Epidermal melanocyte (primary cell): ENCODE results near the gene SENP6.
"Not testable (repeated sequence)": the region's sequence is repeated elsewhere in the genome, so short reads cannot be mapped to it uniquely, and the experiment has no call there.

Experiments used
- DNase-seq: peaks from one replicate; pipeline ENCODE4 v3.0.0; 2011; ENCODE audit warnings: low spot score; ENCODE audit not compliant: insufficient read length

SENP6 gene, protein sequence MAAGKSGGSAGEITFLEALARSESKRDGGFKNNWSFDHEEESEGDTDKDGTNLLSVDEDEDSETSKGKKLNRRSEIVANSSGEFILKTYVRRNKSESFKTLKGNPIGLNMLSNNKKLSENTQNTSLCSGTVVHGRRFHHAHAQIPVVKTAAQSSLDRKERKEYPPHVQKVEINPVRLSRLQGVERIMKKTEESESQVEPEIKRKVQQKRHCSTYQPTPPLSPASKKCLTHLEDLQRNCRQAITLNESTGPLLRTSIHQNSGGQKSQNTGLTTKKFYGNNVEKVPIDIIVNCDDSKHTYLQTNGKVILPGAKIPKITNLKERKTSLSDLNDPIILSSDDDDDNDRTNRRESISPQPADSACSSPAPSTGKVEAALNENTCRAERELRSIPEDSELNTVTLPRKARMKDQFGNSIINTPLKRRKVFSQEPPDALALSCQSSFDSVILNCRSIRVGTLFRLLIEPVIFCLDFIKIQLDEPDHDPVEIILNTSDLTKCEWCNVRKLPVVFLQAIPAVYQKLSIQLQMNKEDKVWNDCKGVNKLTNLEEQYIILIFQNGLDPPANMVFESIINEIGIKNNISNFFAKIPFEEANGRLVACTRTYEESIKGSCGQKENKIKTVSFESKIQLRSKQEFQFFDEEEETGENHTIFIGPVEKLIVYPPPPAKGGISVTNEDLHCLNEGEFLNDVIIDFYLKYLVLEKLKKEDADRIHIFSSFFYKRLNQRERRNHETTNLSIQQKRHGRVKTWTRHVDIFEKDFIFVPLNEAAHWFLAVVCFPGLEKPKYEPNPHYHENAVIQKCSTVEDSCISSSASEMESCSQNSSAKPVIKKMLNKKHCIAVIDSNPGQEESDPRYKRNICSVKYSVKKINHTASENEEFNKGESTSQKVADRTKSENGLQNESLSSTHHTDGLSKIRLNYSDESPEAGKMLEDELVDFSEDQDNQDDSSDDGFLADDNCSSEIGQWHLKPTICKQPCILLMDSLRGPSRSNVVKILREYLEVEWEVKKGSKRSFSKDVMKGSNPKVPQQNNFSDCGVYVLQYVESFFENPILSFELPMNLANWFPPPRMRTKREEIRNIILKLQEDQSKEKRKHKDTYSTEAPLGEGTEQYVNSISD

DNA sequence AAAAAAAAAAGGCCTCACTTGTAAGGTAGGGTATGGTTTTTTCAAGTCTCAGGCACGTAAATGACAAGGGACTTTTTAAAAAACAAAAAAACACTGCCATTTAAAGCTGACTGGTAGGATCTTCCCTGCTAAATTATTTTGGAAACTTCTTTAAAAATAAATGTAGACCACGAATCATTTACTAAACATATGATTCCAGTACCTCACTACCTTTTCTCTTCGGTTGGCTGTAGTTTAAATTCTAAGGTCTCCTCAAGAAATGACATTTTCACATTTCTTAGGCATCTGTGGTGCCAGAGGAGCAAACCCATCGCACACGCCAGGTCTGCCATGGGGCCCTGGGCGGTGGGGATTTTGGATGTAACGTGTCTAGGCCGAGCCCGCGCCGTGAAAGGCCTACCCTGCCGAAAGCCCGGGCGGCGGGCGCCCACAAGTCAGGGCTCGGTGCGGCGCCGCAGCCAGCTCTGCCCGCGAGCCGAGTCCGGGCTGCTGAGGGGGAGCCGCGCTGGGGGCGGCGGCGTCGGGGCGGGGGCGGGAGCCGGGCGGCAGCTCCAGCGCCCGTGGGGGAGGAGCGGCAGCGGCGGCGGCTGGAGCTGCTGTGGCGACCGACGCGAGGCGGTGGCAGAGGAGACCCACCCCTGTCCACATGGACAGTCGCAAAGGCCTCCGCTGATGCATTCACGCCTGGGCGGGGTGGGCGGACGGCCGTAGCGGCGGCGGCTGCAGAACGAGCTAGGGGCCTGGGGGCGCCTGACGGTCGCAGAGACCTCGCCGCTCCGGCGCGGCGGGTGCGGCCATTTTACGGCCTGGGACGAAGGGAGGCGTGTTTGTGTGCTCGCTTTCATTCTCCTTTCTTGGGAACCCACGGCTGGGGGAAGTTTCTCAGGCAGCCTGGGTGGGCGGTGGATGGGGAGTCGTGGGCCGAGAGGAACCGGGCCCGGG lies at the start of gene SENP6:
SENP6 (plus strand) TSS at position 577 of the 942 bp plus-strand sequence. CDS start 645 bp downstream, outside the sequence.
- no peak for DNase-seq

DNA sequence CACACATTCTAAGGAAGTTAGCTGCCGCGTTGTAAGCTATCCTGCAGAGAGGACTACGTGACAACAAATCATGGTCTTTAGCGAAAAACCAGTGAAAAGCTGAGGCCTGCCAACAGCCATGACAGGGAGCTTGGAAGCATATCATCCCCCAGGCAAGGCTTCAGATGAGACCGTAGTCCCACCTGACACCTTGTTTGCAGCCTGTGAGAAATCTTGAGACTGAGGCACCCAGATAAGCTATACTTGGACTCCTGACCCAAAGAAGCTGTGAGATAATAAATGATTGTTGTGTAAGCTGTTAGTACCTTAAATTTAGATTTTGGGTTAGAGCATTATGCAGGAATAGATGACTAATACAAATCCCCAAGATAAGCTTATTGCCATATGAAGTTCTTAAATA lies 45.4 kb upstream of the SENP6 start:
- no peak for DNase-seq

DNA sequence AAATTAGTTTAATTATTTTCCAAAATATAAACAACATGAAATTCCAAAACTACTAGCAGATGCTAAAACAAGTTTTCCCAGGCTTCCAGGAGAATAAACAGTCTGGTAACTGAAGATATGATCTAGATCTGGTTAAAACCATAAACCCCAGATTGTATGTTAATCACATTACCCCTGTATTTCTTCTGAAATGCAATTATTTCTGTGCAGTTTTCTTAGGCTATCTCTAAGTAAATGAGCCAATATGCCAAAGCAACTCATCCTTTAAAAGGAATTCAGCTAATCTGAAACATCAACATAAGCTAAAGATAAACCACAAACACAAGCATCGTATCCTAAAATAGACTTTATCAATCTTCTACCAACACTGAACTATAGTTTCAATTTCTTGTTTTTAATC lies 44.6 kb upstream of the SENP6 start:
- no peak for DNase-seq

DNA sequence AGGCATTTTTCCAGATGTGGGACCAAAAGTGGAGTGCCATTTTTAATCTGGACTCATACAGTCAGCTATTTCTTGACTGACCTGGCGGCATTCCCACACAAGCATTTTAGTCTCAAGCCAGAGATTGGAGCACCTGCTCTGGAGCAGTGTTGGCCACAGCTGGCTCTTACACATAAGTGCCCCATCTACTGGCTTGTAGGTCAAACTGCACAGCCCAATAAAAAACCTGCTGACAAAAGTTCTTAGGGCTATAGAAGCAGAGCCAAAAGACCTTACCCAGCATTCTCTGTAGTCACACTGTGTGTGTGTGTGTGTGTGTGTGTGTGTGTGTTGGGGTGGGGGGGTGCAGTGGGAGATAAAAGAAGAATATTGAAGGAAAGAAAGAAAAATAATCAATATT lies 38.6 kb upstream of the SENP6 start:
- no peak for DNase-seq

DNA sequence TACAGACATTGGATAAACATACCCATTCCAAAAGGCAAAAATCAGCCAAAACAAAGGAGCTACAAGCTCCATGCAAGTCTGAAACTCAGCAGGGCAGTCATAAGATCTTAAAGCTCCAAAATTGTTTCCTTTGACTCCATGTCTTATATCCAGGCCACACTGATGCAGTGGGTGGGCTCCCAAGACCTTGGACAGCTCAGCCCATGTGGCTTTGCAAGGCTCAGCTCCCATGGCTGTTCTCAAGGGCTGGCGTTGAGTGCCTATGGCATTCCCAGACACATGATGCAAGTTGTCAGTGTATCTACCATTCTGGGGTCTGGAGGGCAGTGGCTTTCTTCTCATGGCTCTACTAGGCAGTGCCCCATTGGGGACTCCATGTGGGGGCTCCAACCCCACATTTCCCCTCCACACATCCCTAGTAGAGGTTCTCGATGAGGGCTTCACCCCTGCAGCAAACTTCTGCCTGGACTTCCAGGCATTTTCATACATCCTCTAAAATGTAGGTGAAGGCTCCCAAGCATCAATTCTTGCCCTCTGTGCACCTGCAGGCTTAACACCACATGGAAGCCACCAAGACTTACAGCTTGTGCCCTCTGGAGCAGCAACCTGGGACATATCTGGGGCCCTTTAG lies 35.4 kb upstream of the SENP6 start:
- no peak for DNase-seq

DNA sequence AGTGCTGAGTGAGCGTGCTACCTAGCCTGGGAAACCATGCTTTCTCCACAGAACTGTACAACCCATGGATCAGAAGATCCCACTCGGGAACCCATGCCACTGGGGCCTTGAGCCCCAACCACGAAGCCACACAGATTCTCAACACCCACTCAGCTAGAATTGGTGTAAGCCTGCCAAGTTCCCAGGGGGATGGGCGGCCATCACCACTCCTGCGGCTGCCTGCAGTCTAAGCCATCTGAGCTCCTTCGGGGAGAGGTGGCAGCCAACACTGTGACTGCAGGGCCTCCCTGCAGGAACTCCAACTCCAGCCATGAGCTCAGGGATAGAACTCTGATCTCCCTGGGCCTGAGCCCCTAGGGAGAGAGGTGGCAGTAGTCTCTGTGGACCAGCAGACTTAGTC lies 33.6 kb upstream of the SENP6 start:
- DNase-seq: no peak

DNA sequence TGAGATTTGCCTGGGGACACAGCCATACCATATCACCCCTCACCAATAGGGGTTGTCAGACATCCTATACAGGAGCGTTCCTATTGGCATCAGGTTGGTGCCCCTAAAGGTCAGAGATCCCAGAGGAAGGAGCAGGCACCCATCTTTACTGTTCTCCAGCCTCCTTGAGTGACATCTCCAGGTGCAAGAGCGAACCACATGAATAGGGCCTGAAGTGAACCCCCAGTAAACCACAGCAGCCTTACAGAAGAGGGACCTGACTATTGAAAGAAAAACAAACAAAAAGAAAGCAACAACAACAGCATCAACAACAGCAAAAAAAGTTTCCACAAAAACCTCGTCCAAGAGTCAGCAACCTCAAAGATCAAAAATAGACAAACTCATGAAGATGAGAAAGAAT lies 32.7 kb upstream of the SENP6 start:
- no peak for DNase-seq

DNA sequence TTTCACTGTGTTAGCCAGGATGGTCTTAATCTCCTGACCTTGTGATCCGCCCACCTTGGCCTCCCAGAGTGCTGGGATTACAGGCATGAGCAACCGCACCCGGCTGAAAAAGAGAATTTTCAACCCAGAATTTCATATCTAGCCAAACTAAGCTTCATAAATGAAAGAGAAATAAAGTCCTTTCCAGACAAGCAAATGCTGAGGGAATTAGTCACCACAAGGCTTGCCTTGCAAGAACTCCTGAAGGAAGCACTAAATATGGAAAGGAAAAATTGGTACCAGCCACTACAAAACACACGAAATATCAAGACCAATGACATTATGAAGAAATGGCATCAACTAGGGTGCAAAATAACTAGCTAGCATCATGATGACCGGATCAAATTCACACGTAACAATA lies 31.0 kb upstream of the SENP6 start:
- not testable (repeated sequence) for DNase-seq

DNA sequence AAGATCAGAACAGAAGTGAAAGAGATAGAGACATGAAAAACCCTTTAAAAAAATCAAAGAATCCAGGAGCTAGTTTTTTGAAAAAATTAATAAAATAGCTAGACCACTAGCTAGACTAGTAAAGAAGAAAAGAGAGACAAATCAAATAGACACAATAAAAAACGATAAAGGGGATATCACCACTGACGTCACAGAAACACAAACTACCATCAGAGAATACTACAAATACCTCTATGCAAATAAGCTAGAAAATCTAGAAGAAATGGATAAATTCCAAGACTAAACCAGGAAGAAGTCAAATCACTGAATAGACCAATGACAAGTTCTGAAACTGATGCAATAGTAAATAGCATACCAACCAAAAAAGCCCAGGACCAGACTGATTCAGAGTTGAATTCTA lies 29.6 kb upstream of the SENP6 start:
- no peak for DNase-seq

DNA sequence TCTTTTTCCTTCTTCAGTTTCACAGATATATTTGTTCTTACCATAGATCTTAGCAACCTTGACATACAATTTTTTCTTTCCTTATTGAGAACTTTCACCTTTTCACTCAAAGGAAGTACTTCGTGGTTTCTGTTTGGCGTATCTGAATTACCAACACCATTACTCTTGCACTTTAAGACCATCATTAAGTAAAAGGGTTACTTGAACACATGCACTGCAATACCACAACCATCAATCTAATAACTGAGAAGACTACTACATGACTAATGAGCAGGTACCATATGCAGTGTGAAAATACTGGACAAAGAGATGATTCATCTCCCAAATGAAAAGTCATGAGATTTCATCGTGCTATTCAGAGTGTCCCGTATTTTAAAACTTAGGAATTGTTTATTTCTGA lies 21.7 kb upstream of the SENP6 start:
- no peak for DNase-seq

DNA sequence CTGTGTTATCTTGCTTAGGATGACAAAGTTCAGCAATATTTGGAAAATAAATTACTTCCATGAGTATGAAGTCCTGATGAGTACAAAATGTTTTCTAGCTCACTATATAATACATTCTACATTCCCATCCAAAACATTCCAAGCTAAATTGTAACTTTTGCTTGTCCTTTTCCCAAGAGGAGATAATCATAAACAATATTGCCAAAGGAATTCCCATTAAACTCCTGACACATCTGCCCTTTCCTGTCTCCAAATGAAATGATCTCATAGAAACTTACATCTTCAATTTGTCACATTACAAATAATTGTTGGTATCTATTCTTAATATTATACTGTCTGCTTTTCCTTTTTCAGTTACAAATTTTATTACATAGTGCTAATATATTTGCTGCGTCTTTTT lies 20.4 kb upstream of the SENP6 start:
- DNase-seq: no peak

DNA sequence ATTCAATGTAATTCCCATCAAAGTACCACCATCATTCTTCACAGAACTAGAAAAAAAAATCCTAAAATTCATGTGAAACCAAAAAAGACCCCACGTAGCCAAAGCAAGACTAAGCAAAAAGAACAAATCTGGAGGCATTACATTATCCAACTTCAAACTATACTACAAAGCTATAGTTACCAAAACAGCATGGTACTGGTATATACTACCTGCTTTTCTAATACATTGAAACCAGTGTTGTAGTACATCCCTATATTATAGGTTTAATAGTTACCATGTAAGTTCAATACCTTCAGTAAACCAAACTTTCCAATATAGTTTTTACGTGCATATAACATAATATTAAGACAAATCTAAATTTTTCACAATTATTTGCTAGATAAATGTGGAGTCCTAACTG lies 17.1 kb upstream of the SENP6 start:
- not testable (repeated sequence) for DNase-seq

DNA sequence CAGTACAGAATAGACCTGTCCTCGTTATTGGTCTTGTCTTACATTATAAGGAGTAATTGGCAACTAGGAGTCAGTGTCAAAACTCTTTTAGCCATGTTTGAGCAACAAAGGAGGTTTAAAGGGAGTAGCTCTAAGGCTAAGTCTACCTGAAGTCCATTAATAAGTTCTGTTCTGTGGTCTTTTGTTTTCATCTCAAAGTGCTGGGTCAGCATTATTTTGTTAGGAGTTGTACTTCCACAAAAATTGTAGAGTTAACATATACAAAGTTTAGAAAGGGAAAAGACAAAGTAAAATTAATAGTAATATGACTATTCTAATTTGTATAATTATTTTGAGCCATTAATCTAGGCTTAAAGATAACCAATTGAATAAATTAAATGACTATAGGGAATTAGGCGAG lies 12.7 kb upstream of the SENP6 start:
- DNase-seq: no peak

DNA sequence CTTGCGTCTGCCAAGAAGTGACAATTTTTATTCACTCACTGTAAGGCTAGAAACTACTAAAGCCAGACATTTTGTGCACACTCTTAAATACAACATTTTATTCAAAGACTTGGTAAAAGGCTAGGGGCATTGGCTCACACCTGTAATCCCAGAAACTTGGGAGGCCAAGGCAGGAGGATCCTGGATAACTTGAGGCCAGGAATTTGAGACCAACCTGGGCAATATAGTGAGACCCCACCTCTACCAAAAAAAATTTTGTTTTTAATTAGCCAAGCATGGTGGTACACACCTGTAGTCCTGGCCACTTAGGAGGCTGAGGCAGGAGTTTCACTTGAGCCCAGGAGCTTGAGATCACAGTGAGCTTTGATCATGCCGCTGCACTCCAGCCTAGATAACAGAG lies 11.3 kb upstream of the SENP6 start:
- DNase-seq: no peak

DNA sequence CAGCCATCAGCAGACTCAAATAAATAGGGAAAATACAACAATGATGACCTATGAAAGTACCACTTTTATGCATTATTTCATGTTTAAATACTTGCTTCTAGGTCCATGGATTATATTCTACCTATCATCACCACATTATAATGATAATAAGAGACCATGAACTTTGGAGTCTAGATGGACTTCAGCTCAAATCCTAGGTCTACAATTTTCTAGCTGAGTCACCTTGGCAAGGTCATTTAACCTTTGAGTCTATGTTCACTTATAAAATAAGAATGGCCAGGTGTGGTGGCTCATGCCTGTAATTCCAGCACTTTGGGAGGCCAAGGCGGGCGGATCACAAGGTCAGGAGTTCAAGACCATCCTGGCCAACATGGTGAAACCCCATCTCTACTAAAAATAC lies 5.3 kb upstream of the SENP6 start:
- DNase-seq: not testable (repeated sequence)

DNA sequence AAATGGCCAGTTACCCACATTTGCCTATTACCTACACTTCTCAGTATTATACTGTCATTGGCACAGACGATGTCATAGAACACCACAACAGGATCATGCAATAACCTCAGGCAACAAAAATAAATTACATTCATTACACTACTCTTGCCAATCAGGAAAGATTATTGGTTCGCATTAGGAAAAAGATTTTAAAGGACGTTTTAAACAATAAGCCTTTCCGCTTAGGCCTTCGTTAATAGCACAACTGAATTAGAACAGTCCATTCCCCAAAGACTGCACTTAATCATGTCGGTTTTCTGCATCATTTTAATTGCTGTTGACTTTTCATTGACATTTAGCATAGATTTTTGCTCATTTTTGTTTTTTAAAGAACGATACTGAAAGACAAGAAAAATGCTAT lies 912 bp upstream of the SENP6 start:
- DNase-seq: no peak

DNA sequence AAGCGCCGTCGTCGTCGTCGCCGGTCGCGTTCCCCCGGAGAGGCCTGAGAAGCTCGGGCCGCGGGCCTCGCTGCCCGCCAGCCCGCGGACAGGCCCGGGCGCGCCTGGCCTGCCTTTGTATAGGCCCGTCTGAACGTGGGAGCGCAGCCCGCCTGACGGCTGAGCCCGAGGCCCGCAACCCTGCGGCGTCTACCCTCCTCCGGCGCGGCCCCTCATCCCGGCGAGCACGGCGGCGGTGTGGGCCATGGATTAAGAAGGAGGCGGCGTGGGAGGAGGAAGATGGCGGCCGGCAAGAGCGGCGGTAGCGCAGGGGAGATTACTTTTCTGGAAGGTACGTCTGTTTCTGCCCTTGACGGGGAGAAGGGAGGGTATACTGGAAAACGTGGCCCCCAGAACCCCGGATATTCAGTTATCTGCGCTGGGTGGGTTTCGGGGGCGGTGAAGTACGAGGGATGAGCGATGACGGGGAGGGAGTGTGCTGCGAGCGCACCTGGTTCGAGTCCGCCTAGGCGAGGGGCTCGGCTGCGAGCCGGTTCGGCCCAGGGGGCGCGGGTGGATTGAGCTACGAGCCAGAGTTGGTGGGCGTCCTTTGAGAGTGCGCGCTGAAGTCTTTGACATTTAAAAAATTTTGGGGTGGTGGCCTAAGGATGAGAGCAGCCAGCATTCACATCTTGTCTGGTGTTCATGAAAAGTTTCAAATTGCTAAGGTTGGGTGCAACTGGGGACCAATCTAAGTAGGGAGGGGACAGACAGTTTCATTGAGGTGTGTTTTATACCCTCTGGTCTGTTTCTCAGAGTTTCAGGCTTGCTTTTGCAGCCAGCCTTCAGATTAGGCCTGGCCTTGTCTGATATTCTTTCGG lies 796 bp downstream of the SENP6 start:
- DNase-seq: no peak

DNA sequence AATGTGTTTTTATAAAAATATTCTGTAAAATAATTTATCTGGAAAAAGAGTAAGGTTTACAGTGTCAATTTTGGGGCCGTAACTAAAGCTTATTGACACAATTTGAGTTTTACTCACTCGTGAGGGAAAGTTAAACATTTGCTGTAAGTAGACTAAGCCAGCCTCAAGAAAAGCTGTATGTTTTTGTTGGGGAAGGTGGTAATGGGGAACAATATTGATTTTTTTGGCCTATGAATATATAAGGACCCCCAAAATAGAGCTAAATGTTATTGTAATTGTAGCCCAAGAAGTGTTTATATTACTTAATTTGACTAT lies 1.4 kb downstream of the SENP6 start:
- DNase-seq: no peak

DNA sequence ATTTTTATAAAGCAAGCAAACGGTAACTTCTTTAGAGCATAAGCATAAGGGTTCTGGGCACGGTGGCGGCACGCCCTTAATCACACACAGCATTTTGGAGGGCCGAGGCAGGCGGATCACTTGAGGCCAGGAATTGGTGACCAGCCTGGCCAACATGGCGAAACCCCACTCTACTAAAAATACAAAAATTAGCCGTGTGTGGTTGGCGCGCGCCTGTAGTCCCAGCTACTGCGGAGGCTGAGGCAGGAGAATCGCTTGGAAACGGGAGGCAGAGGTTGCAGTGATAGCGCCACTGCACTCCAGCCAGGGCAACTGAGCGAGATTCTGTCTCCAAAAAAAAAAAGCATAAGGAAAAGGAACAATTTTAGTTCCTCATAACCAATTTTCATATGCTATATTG lies 2.6 kb downstream of the SENP6 start:
- DNase-seq: no peak

DNA sequence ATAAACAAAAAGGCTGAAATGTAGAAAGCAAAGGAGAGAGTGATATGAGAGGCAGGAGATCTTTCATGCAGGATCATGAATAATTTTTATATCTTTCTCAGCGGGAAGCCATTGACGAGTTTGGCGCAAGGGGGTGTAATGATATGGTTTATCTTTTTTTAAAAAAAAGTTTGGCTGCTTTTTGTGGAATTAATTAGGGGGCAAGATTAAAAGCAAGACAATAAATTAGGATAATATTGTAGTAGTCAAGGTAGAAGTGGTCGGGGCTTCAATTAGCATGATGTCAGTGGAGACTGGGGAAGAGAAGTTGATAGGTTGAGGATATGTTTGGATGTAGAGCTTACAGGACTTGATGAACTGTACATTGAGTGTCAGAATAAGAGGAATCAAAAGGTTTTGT lies 4.0 kb downstream of the SENP6 start:
- DNase-seq: no peak
